HG03025 (cell line): Measurements from ENCODE around the gene C19orf18.

Experiments used
- ATAC-seq: cut with Tn5 transposase; IDR thresholded peaks from one replicate; pipeline ENCODE4 v1.9.1; 2021; ENCODE audit warnings: mild to moderate bottlenecking, moderate library complexity; ENCODE audit not compliant: unreplicated experiment, low FRiP score

C19orf18 gene

DNA sequence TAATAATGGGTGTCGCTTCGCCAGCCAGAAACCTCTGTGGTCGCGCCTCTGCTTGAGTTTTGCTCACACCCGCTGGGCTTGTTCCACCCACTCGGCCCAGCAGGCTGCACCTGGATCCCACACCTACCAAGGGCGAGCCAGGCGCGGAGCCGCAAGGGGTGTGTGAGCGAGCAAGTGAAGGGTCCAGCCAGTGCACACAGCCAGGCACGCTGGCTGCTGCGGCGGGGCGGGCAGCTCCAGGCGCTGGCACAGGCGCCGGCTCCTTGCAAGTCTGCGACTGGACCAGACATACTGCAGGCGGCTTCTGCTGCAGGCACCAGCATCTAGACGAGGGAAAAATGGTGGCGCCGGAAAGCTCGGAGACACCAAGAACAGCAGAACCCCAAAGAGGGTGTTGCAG lies 25.0 kb downstream of the C19orf18 start:
- ATAC-seq = no peak

DNA sequence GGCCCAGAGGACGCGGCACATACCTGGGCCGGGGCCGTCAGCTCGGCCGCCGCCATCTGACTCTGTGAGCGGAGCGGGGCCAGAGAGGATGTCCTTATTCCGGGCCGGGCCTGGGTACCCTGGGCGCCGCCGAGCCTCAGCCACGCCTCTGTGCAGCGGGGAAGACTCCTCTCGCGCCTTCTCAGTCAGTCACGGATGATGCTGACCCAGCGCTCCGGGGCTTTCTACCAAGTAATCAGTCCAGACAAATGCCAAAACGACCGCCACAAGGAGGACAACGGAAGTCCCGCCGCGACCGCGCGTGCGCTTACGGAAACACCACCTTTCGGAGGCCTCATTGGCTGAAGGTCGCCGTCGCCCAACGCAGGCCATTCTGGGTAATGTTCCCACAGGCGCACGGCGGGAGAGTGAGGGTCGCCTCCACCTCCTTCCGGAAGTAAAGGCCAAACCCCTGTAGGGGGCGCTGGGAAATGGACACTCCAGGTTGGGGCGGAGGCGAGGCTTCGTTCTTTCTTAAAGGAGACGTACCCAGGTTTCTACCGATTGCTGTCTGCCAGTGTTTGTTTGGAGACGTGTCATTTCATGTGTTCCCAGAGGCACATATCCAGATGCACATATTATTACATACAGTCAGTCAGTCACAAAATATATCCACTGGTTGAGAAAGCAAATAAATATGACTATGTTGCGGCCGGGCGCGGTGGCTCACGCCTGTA lies 26.8 kb downstream of the C19orf18 start, which contains the start of gene ZNF256:
Gene ZNF256, minus strand, starts transcription at position 288 of the 716 bp plus-strand sequence. Its CDS starts 232 bp downstream, at position 56.
- peak; percentile 80 for ATAC-seq

DNA sequence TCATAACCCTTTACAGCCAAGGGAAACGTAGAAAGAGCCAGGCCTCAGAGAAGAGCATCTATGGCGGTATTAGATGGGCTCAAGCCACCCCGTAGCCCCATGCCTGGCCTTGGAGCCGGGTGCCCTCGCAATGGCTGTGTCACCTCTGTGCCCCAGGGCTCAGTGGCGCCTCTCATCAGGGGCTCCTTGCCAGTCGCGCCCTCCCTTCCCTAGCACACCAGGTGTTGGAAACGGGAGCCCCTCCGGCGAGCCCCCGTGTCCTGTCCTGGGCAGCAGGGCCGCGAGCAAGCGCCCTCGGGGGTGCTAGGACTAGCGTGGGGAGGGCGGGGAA lies 27.3 kb downstream of the C19orf18 start:
- peak; percentile 9 for ATAC-seq

DNA sequence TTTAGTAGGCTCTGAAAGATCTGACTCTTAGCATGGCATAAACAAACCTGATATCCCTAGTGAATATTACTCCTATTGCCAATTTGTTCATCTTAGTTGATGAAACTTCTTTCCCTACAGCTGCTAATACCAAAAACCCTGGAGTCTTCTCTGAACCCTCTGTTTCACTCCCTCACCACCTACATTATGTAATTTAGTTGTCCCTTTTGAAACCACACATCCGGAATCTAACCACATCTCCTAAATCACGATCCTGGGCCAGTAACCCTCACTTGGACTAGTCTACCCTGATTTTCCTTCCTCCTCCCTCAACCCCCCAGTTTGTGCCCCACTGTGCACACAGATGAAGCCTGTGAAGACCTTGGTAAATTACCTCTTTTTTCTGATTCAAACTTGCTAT lies 28.0 kb downstream of the C19orf18 start:
- ATAC-seq = no peak

DNA sequence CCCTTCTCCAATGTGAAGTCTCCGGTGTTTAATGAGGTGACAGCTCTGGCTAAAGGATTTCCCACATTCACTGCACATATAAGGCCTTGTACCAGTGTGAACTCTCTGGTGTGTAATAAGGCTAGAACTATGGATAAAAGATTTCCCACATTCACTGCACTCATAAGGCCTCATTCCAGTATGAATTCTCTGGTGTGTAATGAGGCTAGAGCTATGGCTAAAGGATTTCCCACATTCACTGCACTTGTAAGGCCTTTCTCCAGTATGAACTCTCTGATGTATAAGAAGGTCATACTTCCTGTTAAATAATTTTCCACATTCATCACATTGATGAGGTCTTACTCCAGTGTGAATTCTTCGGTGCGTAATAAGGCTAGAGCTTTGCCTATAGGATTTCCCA lies 32.7 kb downstream of the C19orf18 start:
- ATAC-seq = no peak

DNA sequence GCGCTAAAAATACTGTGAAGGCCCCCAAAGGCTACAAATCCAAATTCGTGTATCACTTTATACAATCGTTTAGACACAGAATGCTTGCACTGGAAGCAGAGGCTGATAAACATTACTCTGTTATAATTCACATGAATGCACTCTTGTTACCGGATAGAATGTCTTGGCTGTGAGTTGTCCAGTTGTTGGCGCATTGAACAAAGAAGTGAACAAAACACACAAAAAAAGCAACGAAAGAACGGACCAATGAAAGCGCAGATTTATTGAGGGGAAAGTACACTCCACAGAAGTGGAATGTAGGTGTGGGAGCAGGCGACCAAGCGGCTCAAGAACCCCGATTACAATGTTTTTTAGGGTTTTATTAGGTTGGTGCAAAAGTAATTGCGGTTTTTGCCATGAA lies 38.6 kb downstream of the C19orf18 start:
- ATAC-seq = no peak

DNA sequence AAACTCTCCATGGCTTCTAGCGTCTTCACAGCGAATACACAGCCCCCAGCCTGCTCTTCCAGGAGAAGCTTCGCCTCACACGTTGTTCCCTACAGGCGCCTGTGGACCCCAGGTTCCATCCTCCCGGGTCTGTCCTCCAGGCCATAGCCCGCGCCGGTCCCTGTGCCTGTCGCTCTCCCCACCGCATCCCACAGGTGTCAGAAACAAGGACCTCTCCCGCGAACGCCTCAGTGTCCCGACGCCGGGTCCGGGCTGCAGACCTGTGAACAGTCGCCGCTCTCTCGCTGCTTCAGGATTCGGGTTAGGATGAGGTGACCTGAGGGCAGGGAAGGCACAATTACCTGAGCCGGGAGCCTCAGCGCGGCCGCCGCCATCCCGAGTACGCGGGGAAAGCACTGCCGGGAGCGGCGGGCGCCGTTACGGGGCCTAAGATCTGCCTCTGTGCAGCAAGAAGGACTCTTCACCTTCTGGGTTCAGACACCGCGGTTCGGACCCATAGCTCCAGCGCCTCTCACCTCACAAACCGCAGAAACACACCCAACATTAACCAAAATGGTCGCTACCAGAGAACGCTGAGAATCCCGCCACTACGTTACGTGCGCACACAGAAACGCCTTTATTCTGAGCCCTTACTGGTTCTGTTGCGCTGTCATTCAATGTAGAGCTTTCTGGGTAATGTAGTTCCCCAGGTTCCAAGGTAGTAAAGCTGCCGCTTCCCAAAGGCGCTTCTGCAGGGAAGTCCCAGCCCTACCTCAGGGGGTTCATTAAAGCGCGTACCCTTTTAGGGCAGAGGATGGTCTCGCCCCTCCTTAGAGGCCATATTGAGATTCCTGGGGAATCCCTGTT lies 39.3 kb downstream of the C19orf18 start, which contains the start of gene ZNF418:
Gene ZNF418, minus strand, starts transcription at position 583 of the 846 bp plus-strand sequence. CDS start 1,580 bp downstream, outside the sequence.
- ATAC-seq = no peak

DNA sequence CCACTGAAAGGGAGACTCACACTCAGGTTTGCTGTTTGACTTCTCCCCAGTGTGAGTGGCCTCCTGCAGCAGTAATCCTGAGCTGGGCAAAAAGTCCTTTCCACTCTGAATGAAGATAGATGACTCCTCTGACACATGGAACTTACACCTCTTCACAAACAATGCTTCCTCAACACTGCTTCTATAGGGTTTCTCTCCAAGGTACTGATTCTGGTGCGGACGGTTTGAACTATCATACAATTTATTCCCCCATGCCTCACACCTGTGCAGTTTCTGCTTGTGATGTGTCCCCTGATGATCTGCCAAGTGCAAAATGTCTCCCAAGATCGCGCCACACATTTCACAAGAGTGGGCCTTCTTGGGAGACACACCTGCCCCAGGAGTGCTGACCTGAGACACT lies 46.7 kb downstream of the C19orf18 start:
- no peak for ATAC-seq

DNA sequence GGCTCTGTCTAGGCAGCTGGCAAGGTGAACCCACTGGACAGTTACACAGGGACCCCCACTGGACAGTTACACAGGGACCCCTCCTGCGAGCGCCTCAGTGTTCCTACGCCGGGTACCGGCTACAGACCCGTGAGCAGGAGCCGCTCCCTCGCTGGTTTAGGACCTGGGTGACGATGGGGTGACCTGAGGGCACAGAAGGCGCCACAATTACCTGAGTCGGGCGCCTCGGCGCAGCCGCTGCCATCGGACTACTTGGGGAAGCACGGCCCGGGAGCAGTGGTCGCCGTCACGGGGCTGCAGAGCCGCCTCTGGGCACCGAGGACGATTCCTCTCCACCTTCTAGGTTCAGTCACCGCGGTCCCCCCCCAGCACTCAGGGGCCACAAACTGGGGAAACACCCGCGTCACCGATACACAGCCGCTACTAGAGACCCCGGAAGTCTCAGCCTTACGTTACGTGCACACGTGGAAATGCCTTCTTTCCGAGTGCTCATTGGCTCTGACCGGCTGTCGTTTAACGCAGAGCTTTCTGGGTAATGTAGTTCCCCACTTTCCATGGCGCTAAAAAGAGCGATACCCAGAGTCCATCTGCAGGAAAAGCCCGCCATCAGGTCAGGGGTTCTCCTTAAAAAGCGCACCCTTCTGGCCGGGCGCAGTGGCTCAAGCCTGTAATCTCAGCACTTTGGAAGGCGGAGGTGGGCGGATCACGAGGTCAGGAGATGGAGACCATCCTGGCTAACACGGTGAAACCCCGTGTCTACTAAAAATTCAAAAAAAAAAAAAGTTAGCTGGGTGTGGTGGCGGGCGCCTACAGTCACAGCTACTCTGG lies 58.0 kb downstream of the C19orf18 start, which contains the start of gene ZNF417:
Gene ZNF417, minus strand, starts transcription at position 425 of the 828 bp plus-strand sequence. Its CDS starts 181 bp downstream, at position 244.
- peak; percentile 96 for ATAC-seq

DNA sequence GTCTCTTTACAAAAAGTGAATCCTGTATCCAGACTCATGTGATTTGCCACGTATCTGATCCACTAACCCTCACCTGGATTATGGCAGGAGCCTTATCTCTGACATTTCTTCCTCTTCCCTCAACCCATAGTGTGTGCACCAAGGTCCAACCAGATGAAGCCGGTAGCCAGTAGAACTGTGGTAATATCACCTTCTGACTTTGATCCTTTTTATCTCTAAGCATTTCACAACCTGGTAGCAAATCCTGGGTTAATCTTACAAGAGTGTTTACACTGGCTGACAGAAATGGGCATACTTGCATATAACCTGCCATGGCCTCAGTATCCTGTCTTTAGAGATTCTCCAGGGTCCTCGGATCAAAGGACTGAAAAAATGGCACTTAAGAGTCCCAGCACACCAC lies 59.8 kb downstream of the C19orf18 start:
- no peak for ATAC-seq
